ENCODE data around the gene TPK1.

TPK1 gene

GRCh38 chr7:144768633-144769032 is 67.2 kb downstream of the TPK1 start:
- no peak for TF ChIP-seq CTCF (IDR thresholded peaks at IDR 0.05; ENCODE audit: extremely low read depth, insufficient read depth, missing control alignments)
- no peak for DNase-seq (ENCODE audit: low spot score)
- in situ Hi-C loops (cut with MboI; ENCODE audit: low pct_unique_long_range_greater_than_20kb, low sequenced_read_pairs, unreplicated experiment) = no loop called here

GRCh38 chr7:144763291-144763690 is 72.6 kb downstream of the TPK1 start:
- no peak for DNase-seq (ENCODE audit: low spot score)
- in situ Hi-C loops (cut with MboI; ENCODE audit: low pct_unique_long_range_greater_than_20kb, low sequenced_read_pairs, unreplicated experiment) = no loop called here
- TF ChIP-seq CTCF (IDR thresholded peaks at IDR 0.05; ENCODE audit: extremely low read depth, insufficient read depth, missing control alignments) = no peak

GRCh38 chr7:144762853-144763252 is 73.0 kb downstream of the TPK1 start:
- TF ChIP-seq CTCF (IDR thresholded peaks at IDR 0.05; ENCODE audit: extremely low read depth, insufficient read depth, missing control alignments) = no peak
- DNase-seq (ENCODE audit: low spot score) = no peak
- in situ Hi-C loops (cut with MboI; ENCODE audit: low pct_unique_long_range_greater_than_20kb, low sequenced_read_pairs, unreplicated experiment) = no loop called here

- DNase-seq (ENCODE audit: low spot score) = no peak
- in situ Hi-C loops (cut with MboI; ENCODE audit: low pct_unique_long_range_greater_than_20kb, low sequenced_read_pairs, unreplicated experiment) = no loop called here
- TF ChIP-seq CTCF (IDR thresholded peaks at IDR 0.05; ENCODE audit: extremely low read depth, insufficient read depth, missing control alignments) = no peak
These were observed 74.4 kb downstream of the TPK1 start for GRCh38 chr7:144761493-144761892.

- TF ChIP-seq CTCF (IDR thresholded peaks at IDR 0.05; ENCODE audit: extremely low read depth, insufficient read depth, missing control alignments) = no peak
- in situ Hi-C loops (cut with MboI; ENCODE audit: low pct_unique_long_range_greater_than_20kb, low sequenced_read_pairs, unreplicated experiment) = no loop called here
- no peak for DNase-seq (ENCODE audit: low spot score)
These were observed 76.2 kb downstream of the TPK1 start for GRCh38 chr7:144759653-144760052.

- no peak for TF ChIP-seq CTCF (IDR thresholded peaks at IDR 0.05; ENCODE audit: extremely low read depth, insufficient read depth, missing control alignments)
- no peak for DNase-seq (ENCODE audit: low spot score)
- in situ Hi-C loops (cut with MboI; ENCODE audit: low pct_unique_long_range_greater_than_20kb, low sequenced_read_pairs, unreplicated experiment) = no loop called here
These were observed 87.9 kb downstream of the TPK1 start for GRCh38 chr7:144747936-144748335.
